AG04450 (cell line): ENCODE measurements around the gene GCSH. TPM values are rescaled to one million over a fixed set of nuclear protein-coding genes. Genes with fewer than 3 reads are reported as not detected.
"Not testable (repeated sequence)": the region's sequence is repeated elsewhere in the genome, so short reads cannot be mapped to it uniquely, and the experiment has no call there.

Source experiments
- CTCF ChIA-PET: fragments of 300-600, 350-600 bp; formaldehyde crosslinking; extraction: SDS; loops from one replicate; lab custom pipeline; 2022; ENCODE audit warnings: antibody characterized with exemption, inconsistent platforms; lab: Charles Lee
- POLR2A ChIA-PET: fragments of 350-600 bp; formaldehyde crosslinking; extraction: SDS; loops from one replicate; lab custom pipeline; 2021; ENCODE audit warnings: antibody characterized with exemption, inconsistent platforms; lab: Yijun Ruan, JAX
- DNase-seq: peaks from one replicate; pipeline ENCODE4 v3.0.0-alpha.2; 2011; ENCODE audit warnings: low read depth, low spot score
- H3K27ac ChIP-seq: one replicate; pipeline ENCODE4 v1.5.1; 2012; ENCODE audit warnings: low read depth, low read length, control low read depth
- H3K27me3 ChIP-seq: one replicate; pipeline ENCODE4 v1.6.0; 2012; ENCODE audit warnings: low read length; ENCODE audit not compliant: control insufficient read depth, insufficient read depth
- H3K4me3 ChIP-seq: 2 replicates; pipeline ENCODE4 v1.5.1; 2011; ENCODE audit warnings: mild to moderate bottlenecking, low read depth, low read length, control low read depth
- H3K9me3 ChIP-seq: 2 replicates; pipeline ENCODE4 v1.5.1; 2012; ENCODE audit warnings: low read length; ENCODE audit not compliant: control insufficient read depth, insufficient read depth
- polyA plus RNA-seq: library from polyadenylated mRNA; depleted of rRNA; stranded (reverse); fragments of >200 nt; gene quantifications from 2 replicates; pipeline ENCODE4 v1.2.3, GENCODE V29; 2011
- TF ChIP-seq, protein P1 (sequence below): IDR thresholded peaks from 2 replicates; pipeline ENCODE4 v1.5.1; 2011; ENCODE audit warnings: low read depth, low read length, control low read depth, inconsistent platforms

Gene GCSH
- polyA plus RNA-seq, 1 experiment, result 26.7 TPM

DNA sequence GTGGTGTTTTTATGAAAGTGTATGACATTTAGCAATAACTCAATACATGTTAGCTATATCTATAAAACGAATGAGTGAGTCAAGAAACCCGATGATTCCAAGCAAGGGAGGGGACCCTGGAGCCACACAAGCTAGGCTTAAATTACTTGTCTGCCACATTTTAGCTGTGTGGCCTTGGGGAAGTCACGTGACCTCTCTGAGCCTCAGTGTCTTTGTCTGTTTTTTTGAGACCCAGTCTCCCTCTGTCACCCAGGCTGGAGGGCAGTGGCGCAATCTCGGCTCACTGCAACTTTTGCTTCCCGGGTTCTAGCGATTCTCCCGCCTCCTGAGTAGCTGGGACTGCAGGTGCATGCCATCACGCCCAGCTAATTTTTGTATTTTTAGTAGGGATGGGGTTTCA is 20.1 kb upstream of the GCSH start:
- ChIA-PET POLR2A (no interaction called here), CTCF (no interaction called here)
- no peaks in the 10 kb centered on the region for H3K9me3 ChIP-seq
- H3K4me3 ChIP-seq, result no peak overlapping the region
- no peak overlapping the region for H3K27ac ChIP-seq
- no peak for DNase-seq
- H3K27me3 ChIP-seq, result peaks cover 5% of the 10 kb centered on the region
- TF ChIP-seq, protein P1, sequence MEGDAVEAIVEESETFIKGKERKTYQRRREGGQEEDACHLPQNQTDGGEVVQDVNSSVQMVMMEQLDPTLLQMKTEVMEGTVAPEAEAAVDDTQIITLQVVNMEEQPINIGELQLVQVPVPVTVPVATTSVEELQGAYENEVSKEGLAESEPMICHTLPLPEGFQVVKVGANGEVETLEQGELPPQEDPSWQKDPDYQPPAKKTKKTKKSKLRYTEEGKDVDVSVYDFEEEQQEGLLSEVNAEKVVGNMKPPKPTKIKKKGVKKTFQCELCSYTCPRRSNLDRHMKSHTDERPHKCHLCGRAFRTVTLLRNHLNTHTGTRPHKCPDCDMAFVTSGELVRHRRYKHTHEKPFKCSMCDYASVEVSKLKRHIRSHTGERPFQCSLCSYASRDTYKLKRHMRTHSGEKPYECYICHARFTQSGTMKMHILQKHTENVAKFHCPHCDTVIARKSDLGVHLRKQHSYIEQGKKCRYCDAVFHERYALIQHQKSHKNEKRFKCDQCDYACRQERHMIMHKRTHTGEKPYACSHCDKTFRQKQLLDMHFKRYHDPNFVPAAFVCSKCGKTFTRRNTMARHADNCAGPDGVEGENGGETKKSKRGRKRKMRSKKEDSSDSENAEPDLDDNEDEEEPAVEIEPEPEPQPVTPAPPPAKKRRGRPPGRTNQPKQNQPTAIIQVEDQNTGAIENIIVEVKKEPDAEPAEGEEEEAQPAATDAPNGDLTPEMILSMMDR, result no peak

DNA sequence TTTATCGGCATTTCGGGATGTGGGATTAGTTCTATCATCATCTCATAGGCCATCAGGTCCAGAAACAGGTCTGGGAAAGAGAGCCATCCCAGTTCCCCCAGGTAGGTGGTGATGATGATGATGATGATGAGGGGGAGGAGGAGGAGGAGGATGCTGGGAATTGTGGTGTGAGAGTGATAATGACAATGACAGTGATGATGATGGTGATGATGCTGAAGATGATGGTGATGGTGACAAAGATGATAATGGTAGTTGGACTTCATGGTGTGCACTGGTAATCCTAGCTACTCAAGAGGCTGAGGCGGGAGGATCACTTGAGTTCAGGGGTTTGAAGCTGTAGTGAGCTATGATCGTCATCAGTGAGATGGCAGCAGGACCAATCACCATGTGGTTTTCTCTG is 16.3 kb upstream of the GCSH start:
- H3K9me3 ChIP-seq, result no peaks in the 10 kb centered on the region
- TF ChIP-seq, protein P1, result no peak
- H3K27ac ChIP-seq, result no peak overlapping the region
- ChIA-PET CTCF (no interaction called here), POLR2A (no interaction called here)
- peaks cover 9% of the 10 kb centered on the region for H3K27me3 ChIP-seq
- DNase-seq, result no peak
- no peak overlapping the region for H3K4me3 ChIP-seq

DNA sequence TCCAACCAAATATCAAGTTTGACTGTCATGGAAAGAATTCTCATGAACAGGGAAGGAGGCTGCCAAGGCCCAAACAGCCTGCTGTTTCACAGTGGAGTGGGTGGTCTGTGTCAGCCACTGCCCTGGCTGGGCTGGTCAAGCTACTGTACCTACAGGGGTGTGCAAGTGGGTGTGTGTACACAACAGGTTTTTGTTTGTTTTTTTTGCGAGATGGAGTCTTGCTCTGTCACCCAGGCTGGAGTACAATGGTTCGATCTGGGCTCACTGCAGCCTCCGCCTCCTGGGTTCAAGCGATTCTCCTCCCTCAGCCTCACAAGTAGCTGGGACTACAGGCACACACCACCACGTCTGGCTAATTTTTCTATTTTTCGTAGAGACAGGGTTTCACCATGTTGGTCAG is 13.1 kb upstream of the GCSH start:
- DNase-seq, H3K9me3 ChIP-seq, H3K27me3 ChIP-seq, H3K27ac ChIP-seq, CTCF ChIA-PET, POLR2A ChIA-PET, H3K4me3 ChIP-seq: not testable (repeated sequence)

DNA sequence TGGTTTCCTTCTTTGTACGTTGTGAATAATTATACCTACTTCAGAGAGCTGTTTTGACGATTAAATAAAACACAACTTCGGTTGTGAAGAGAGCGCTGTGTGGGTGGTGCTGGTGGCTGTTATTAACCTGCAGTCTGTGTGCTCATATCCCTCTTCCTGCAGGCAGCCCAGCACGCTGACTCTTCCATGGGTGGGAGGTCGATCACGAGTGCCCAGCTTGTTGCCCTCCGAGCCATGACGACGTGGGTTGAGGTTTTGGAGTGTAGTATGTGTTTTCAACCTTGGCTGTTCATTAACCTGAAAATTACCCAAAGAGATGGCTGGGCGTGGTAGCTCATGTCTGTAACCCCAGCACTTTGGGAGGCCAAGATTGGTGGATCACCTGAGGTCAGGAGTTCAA is 11.3 kb upstream of the GCSH start:
- ChIA-PET CTCF (no interaction called here), POLR2A (no interaction called here)

DNA sequence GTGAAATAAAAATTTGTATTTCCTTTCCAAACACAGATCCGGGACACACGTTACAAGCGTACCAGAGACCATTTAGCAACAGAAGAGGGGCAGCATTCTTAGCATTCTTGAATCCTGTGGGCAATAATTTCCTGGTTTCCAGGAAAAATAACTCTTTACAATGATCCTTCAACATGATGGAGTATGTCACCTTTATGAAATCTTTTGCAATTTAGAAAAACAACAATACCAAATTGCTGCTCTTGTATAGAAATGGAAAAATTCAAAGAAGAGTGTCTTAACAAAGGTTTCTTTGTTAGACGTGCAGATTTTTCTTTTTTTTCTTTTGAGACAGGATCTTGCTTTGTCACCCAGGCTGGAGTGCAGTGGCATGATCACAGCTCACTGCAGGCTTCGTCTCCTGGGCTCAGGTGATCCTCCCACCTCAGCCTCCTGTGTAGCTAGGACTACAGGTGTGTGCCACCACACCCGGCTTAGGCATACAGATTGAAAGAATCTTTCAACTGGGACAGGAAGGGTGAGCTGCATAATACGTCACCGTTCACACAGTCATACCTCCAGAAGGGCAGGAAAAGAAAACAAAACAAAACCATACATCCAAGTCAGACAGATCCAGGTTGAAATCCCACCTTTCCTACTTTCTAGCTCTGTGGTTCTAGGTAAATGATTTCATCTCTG is 10.8 kb upstream of the GCSH start:
- H3K9me3 ChIP-seq, result no peaks in the 10 kb centered on the region
- H3K27me3 ChIP-seq, result peaks cover 4% of the 10 kb centered on the region
- H3K27ac ChIP-seq, result no peak overlapping the region
- DNase-seq, result no peak
- no peak overlapping the region for H3K4me3 ChIP-seq
- TF ChIP-seq, protein P1, result no peak
- CTCF ChIA-PET, result no interaction called here
- POLR2A ChIA-PET, result no interaction called here

More for the DNA sequence above, 11.3 kb upstream of the GCSH start:
- H3K27me3 ChIP-seq, result peaks cover 4% of the 10 kb centered on the region
- no peak overlapping the region for H3K27ac ChIP-seq
- H3K9me3 ChIP-seq, result no peaks in the 10 kb centered on the region
- H3K4me3 ChIP-seq, result no peak overlapping the region
- no peak for DNase-seq
- TF ChIP-seq, protein P1, result no peak

DNA sequence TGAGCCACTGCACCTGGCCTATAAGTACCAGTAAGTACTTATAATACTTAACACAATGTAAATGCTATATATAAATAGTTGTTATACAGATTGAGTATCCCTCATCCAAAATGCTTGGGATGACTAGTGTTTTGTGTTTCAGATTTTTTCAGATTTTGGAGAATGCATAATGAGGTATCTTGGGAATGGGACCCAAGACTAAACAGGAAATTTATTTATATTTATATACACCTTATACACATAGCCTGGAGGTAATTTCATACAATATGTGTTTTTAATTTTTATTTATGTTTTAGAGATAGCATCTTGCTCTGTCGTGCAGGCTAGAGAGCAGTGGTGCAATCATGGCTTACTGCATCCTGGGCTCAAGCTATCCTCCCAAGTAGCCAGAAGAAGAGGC is 9.8 kb upstream of the GCSH start:
- Histone ChIP-seq H3K27me3 (peaks cover 4% of the 10 kb centered on the region), H3K27ac (no peak overlapping the region), H3K4me3 (no peak overlapping the region), H3K9me3 (no peaks in the 10 kb centered on the region)
- ChIA-PET CTCF (no interaction called here), POLR2A (no interaction called here)
- TF ChIP-seq, protein P1, result no peak
- DNase-seq, result no peak
